GM10266 (cell line): ENCODE results near the gene AGPAT4.

Experiments used
- DNase-seq: peaks from one replicate; pipeline ENCODE4 v3.0.0; 2012; ENCODE audit errors: extremely low spot score
- CTCF ChIP-seq: IDR thresholded peaks from 2 replicates; pipeline ENCODE4 v1.5.1; 2012; ENCODE audit warnings: mild to moderate bottlenecking, low read depth; ENCODE audit not compliant: control insufficient read depth, insufficient read depth; ENCODE audit errors: missing control alignments

The AGPAT4 gene

GRCh38 chr6:161276605-161277155 lies 2.8 kb upstream of the AGPAT4 start:
- DNase-seq, result no peak
- no peak for TF ChIP-seq CTCF

- DNase-seq, result no peak
- no peak for TF ChIP-seq CTCF
Observed at GRCh38 chr6:161274898-161275297, 1.0 kb upstream of the AGPAT4 start.

GRCh38 chr6:161274488-161274858 lies 612 bp upstream of the AGPAT4 start:
- DNase-seq, result no peak
- TF ChIP-seq CTCF, result no peak

- no peak for TF ChIP-seq CTCF
- DNase-seq, result peak; percentile 14
Observed at GRCh38 chr6:161273274-161273751, 548 bp downstream of the AGPAT4 start.

- DNase-seq, result no peak
- TF ChIP-seq CTCF, result no peak
Observed at GRCh38 chr6:161272635-161273273, 1.1 kb downstream of the AGPAT4 start.

- no peak for TF ChIP-seq CTCF
- no peak for DNase-seq
Observed at GRCh38 chr6:161271343-161272030, 2.4 kb downstream of the AGPAT4 start.

GRCh38 chr6:161270116-161270515 lies 3.7 kb downstream of the AGPAT4 start:
- no peak for DNase-seq
- no peak for TF ChIP-seq CTCF
